ENCODE results near the gene ENDOV.

DNA sequence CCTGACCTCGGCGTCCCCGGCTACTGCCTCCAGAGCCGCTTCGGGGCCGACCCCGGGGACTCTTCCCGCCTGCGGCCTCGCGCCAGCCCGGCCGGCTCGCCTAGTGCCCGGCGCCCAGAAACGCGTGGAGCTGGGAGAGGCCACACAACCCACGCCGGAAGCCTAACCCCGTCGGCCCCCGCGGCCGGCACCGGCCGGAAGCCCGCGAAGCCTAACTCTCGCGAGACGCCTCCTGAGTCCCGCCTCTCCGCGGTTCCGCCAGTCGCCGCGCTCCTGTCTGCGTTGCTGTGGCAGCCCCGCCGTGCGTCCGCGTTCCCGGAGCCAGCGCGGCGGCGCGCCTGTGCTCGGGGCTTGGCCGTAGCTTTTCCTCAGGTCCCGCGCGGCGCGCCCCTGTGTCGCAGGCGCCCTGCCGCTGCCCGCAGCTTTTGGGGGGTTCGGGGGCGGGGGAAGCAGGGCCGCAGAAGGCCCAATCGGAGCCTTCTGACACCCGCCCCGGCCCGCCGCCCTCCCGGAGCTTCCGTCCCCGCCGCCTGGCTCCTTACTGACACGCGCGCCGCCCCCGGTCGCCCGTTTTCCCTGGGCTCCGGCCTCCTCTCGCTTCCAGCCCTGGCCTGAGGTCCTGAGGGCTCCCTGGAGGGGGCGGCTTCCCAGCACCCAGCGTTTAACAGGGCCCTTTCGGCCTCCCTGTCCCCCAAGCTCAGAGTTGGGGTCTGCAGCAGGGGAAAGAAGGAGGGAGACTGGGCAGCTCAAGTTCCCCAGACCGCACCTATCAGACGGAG is 39.8 kb downstream of the ENDOV start:
- TF ChIP-seq, protein P1, sequence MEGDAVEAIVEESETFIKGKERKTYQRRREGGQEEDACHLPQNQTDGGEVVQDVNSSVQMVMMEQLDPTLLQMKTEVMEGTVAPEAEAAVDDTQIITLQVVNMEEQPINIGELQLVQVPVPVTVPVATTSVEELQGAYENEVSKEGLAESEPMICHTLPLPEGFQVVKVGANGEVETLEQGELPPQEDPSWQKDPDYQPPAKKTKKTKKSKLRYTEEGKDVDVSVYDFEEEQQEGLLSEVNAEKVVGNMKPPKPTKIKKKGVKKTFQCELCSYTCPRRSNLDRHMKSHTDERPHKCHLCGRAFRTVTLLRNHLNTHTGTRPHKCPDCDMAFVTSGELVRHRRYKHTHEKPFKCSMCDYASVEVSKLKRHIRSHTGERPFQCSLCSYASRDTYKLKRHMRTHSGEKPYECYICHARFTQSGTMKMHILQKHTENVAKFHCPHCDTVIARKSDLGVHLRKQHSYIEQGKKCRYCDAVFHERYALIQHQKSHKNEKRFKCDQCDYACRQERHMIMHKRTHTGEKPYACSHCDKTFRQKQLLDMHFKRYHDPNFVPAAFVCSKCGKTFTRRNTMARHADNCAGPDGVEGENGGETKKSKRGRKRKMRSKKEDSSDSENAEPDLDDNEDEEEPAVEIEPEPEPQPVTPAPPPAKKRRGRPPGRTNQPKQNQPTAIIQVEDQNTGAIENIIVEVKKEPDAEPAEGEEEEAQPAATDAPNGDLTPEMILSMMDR (IDR thresholded peaks at IDR 0.05 in 2 of 3, conservative IDR thresholded peaks at IDR 0.05 in 1 of 3; ENCODE audit: borderline replicate concordance in 1 of 3, insufficient read depth in 1 of 3, low read depth in 2 of 3, low read length in 2 of 3) = no peak
- TF ChIP-seq EZH2phosphoT487 (IDR thresholded peaks at IDR 0.05; ENCODE audit: borderline replicate concordance) (no peak), TCF7L2 (IDR thresholded peaks at IDR 0.05; ENCODE audit: borderline replicate concordance, extremely low read depth, insufficient read depth, insufficient read length) (peak; percentile 5), REST (IDR thresholded peaks at IDR 0.05; ENCODE audit: low read depth) (no peak), ZNF274 (IDR thresholded peaks at IDR 0.05; ENCODE audit: low read depth, low read length) (no peak), SP1 (IDR thresholded peaks at IDR 0.05; ENCODE audit: low read depth) (no peak; the same call in 1 of the 2 replicates), POLR2A (IDR thresholded peaks at IDR 0.05; ENCODE audit: borderline replicate concordance, extremely low read depth, insufficient read depth, insufficient read length) (peak; percentile 63), RAD21 (IDR thresholded peaks at IDR 0.05; ENCODE audit: low read depth) (no peak), MAX (IDR thresholded peaks at IDR 0.05) (peak; percentile 95), POLR2AphosphoS5 (IDR thresholded peaks at IDR 0.05; ENCODE audit: low read depth, low read length) (peak; percentile 99), EZH2 (IDR thresholded peaks at IDR 0.05) (no peak), ELF1 (IDR thresholded peaks at IDR 0.05; ENCODE audit: borderline replicate concordance, low read depth) (no peak; the same call in 1 of the 2 replicates), YY1 (IDR thresholded peaks at IDR 0.05; ENCODE audit: extremely low read depth, insufficient replicate concordance, low read depth, low read length) (peak; percentile 69), JUND (IDR thresholded peaks at IDR 0.05) (no peak)

All from HCT116 (cell line).